ENCODE measurements around the gene COQ8A.

DNA sequence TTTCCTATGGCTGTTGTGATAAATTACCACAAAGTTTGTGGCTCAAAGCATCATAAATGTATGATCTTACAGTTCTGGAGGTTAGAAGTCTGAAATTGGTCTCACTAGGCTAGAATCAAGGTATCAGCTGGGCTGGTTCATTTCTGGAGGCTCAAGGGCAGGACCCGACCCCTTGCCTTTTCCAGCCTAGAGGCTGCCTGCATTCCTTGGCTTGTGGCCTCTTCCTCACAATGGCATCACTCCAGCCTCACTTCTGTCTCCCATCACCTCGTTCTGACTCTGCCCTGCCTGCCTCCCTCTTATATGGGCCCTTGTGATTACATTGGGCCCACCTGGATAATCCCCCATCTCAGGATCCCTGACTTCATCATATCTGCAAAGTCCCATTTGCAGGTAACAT, 8.0 kb downstream of the COQ8A start:
- TF ChIP-seq, protein P1, sequence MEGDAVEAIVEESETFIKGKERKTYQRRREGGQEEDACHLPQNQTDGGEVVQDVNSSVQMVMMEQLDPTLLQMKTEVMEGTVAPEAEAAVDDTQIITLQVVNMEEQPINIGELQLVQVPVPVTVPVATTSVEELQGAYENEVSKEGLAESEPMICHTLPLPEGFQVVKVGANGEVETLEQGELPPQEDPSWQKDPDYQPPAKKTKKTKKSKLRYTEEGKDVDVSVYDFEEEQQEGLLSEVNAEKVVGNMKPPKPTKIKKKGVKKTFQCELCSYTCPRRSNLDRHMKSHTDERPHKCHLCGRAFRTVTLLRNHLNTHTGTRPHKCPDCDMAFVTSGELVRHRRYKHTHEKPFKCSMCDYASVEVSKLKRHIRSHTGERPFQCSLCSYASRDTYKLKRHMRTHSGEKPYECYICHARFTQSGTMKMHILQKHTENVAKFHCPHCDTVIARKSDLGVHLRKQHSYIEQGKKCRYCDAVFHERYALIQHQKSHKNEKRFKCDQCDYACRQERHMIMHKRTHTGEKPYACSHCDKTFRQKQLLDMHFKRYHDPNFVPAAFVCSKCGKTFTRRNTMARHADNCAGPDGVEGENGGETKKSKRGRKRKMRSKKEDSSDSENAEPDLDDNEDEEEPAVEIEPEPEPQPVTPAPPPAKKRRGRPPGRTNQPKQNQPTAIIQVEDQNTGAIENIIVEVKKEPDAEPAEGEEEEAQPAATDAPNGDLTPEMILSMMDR (IDR thresholded peaks at IDR 0.05), result no peak
- TF ChIP-seq POLR2AphosphoS5 (IDR thresholded peaks at IDR 0.05), result no peak

Measured in stomach (tissue), 4 donors.